H1 (cell line): ENCODE data around the gene HGD. TPM values are rescaled to one million over a fixed set of nuclear protein-coding genes. Genes with fewer than 3 reads are reported as not detected.

Source experiments
- CTCF ChIA-PET: fragments of 300-600 bp; sonication (Branson Sonifier 250); formaldehyde crosslinking; loops from one replicate; lab custom pipeline; 2021; ENCODE audit not compliant: partially characterized antibody; lab: Charles Lee
- POLR2A ChIA-PET: fragments of 300-600 bp; sonication (Branson Sonifier 250); formaldehyde crosslinking; loops from one replicate; lab custom pipeline; 2021; ENCODE audit warnings: inconsistent platforms; ENCODE audit not compliant: partially characterized antibody; lab: Charles Lee
- DNase-seq, 2 experiments: peaks; one replicate each; pipeline versions ENCODE4 v3.0.0 to v3.0.0-alpha.2; 2010 to 2022; ENCODE audit warnings: low spot score in 2 of 2, low read depth in 1 of 2, mixed read lengths in 1 of 2
- FAIRE-seq: peaks from 2 replicates; lab custom pipeline; 2011; peaks lifted over from hg19 to GRCh38; lab: Jason Lieb, UNC
- H2AFZ ChIP-seq: 2 replicates; pipeline ENCODE4 v1.8.1; 2012; ENCODE audit warnings: low read length, inconsistent platforms
- H2AK5ac ChIP-seq: 2 replicates; pipeline ENCODE4 v1.6.1; 2013; ENCODE audit warnings: low read depth, low read length
- H2BK120ac ChIP-seq: replicated peaks from 2 replicates; pipeline ENCODE3; 2013; ENCODE audit warnings: low read depth, low read length, inconsistent platforms
- H2BK12ac ChIP-seq: 2 replicates; pipeline ENCODE4 v1.6.1; 2013; ENCODE audit warnings: low read depth, low read length
- H2BK15ac ChIP-seq: 2 replicates; pipeline ENCODE4 v1.6.1; 2013; ENCODE audit warnings: low read length
- H2BK20ac ChIP-seq: 2 replicates; pipeline ENCODE4 v1.6.1; 2013; ENCODE audit warnings: low read length
- H2BK5ac ChIP-seq: 2 replicates; pipeline ENCODE4 v1.6.1; 2013; ENCODE audit warnings: low read depth, low read length
- H3K14ac ChIP-seq: 2 replicates; pipeline ENCODE4 v1.6.1; 2013; ENCODE audit warnings: inconsistent platforms; ENCODE audit not compliant: insufficient read length
- H3K18ac ChIP-seq: 2 replicates; pipeline ENCODE4 v1.6.1; 2013; ENCODE audit warnings: low read length; ENCODE audit errors: extremely low read depth
- H3K23ac ChIP-seq: 2 replicates; pipeline ENCODE4 v1.6.1; 2013; ENCODE audit warnings: inconsistent platforms; ENCODE audit not compliant: insufficient read length
- H3K23me2 ChIP-seq: 2 replicates; pipeline ENCODE4 v1.6.1; 2013; ENCODE audit warnings: low read depth, low read length
- H3K27ac ChIP-seq: 2 replicates; pipeline ENCODE4 v1.6.1; 2011; ENCODE audit warnings: low read depth, low read length, inconsistent platforms
- H3K27me3 ChIP-seq, 4 experiments: replicated peaks in 1 of 4; 1 replicate in 1 of 4; 2 replicates in 3 of 4; pipeline versions ENCODE4 v1.6.1 to v1.8.1; 2011 to 2013; ENCODE audit warnings: low read length in 3 of 4, mild to moderate bottlenecking in 3 of 4, inconsistent platforms in 2 of 4, mixed read lengths in 2 of 4, moderate library complexity in 1 of 4; ENCODE audit not compliant: control insufficient read depth in 3 of 4, insufficient read depth in 3 of 4; ENCODE audit errors: extremely low read depth in 1 of 4
- H3K36me3 ChIP-seq, 4 experiments: 2 replicates each; pipeline versions ENCODE4 v1.6.1 to v1.8.1; 2011 to 2013; ENCODE audit warnings: mild to moderate bottlenecking in 4 of 4, low read length in 3 of 4, moderate library complexity in 2 of 4, control low read depth in 1 of 4, inconsistent platforms in 1 of 4; ENCODE audit not compliant: insufficient read depth in 4 of 4, control insufficient read depth in 2 of 4
- H3K4ac ChIP-seq: replicated peaks from 2 replicates; pipeline ENCODE3; 2013; ENCODE audit warnings: low read length, low read depth, mixed read lengths, inconsistent platforms; ENCODE audit not compliant: insufficient read length
- H3K4me1 ChIP-seq, 4 experiments: replicated peaks in 1 of 4; 1 replicate in 1 of 4; 2 replicates in 3 of 4; pipeline versions ENCODE4 v1.6.1 to v1.8.1; 2011 to 2013; ENCODE audit warnings: low read length in 3 of 4, inconsistent platforms in 2 of 4, mixed read lengths in 1 of 4; ENCODE audit not compliant: insufficient read depth in 4 of 4, control insufficient read depth in 3 of 4
- H3K4me2 ChIP-seq, 2 experiments: 2 replicates each; pipeline versions ENCODE4 v1.6.1 to v1.8.1; 2011 to 2013; ENCODE audit warnings: low read depth in 2 of 2, low read length in 2 of 2, control low read depth in 1 of 2, inconsistent platforms in 1 of 2, mild to moderate bottlenecking in 1 of 2; ENCODE audit not compliant: insufficient read depth in 1 of 2
- H3K4me3 ChIP-seq, 4 experiments: fragments of 200-600, 300-600 bp in 1 of 4; sonication (generic), shearing (Covaris generic), sonication (Bioruptor Twin) in 1 of 4; 2 replicates each; pipeline versions ENCODE4 v1.5.1 to v1.8.1; 2011 to 2016; ENCODE audit warnings: low read length in 4 of 4, low read depth in 3 of 4, control low read depth in 2 of 4, inconsistent platforms in 2 of 4, mild to moderate bottlenecking in 2 of 4, mixed read lengths in 1 of 4, moderate library complexity in 1 of 4; ENCODE audit not compliant: insufficient read depth in 2 of 4; ENCODE audit errors: extremely low read depth in 1 of 4
- H3K56ac ChIP-seq: replicated peaks from 2 replicates; pipeline ENCODE3; 2013; ENCODE audit warnings: low read depth, mild to moderate bottlenecking, mixed read lengths, low read length, inconsistent platforms; ENCODE audit not compliant: insufficient read length
- H3K79me1 ChIP-seq: 2 replicates; pipeline ENCODE4 v1.6.1; 2013; ENCODE audit warnings: low read depth, low read length, control low read depth
- H3K79me2 ChIP-seq, 2 experiments: 2 replicates each; pipeline versions ENCODE4 v1.6.1 to v1.8.1; 2012 to 2013; ENCODE audit warnings: low read length in 2 of 2, mild to moderate bottlenecking in 2 of 2, inconsistent platforms in 1 of 2; ENCODE audit not compliant: insufficient read depth in 2 of 2, control insufficient read depth in 1 of 2
- H3K9ac ChIP-seq, 4 experiments: replicated peaks in 1 of 4; 1 replicate in 1 of 4; 2 replicates in 3 of 4; pipeline versions ENCODE4 v1.6.1 to v1.8.1; 2011 to 2013; ENCODE audit warnings: low read depth in 3 of 4, low read length in 3 of 4, control low read depth in 2 of 4, mild to moderate bottlenecking in 2 of 4, moderate library complexity in 2 of 4, inconsistent platforms in 1 of 4; ENCODE audit errors: extremely low read depth in 1 of 4
- H3K9me3 ChIP-seq, 2 experiments: 2 replicates each; pipeline versions ENCODE4 v1.6.1 to v1.8.1; 2012 to 2013; ENCODE audit warnings: mild to moderate bottlenecking in 2 of 2, moderate library complexity in 2 of 2, control low read depth in 1 of 2, inconsistent platforms in 1 of 2, low read depth in 1 of 2, low read length in 1 of 2, mixed read lengths in 1 of 2; ENCODE audit not compliant: insufficient read depth in 2 of 2
- H4K20me1 ChIP-seq, 2 experiments: replicated peaks in 1 of 2; 2 replicates each; pipeline versions ENCODE3 to v1.8.1; 2011 to 2013; ENCODE audit warnings: inconsistent platforms in 2 of 2, low read length in 2 of 2, mild to moderate bottlenecking in 1 of 2; ENCODE audit not compliant: insufficient read depth in 2 of 2, control insufficient read depth in 1 of 2
- H4K5ac ChIP-seq: 2 replicates; pipeline ENCODE4 v1.6.1; 2013; ENCODE audit warnings: low read length, low read depth, mixed read lengths, inconsistent platforms; ENCODE audit not compliant: insufficient read length
- H4K8ac ChIP-seq: 2 replicates; pipeline ENCODE4 v1.8.0; 2013; ENCODE audit warnings: mild to moderate bottlenecking, moderate library complexity, low read length, inconsistent platforms; ENCODE audit not compliant: insufficient read depth; ENCODE audit errors: extremely low read depth
- H4K91ac ChIP-seq: replicated peaks from 2 replicates; pipeline ENCODE3; 2013; ENCODE audit warnings: low read length, mixed read lengths, inconsistent platforms; ENCODE audit not compliant: insufficient read length
- CBX8 ChIP-seq: fragments of 300-800, 300-1000 bp; sonication (generic); IDR thresholded peaks from 2 replicates; pipeline ENCODE4 v1.7.1; 2016; ENCODE audit warnings: low read depth, low read length, borderline replicate concordance
- CREB1 ChIP-seq: IDR thresholded peaks from 2 replicates; pipeline ENCODE4 v1.6.1; 2012; ENCODE audit warnings: inconsistent platforms
- EGR1 ChIP-seq: IDR thresholded peaks from 2 replicates; pipeline ENCODE4 v1.6.1; 2011; ENCODE audit warnings: low read depth, low read length, borderline replicate concordance
- HDAC6 ChIP-seq: IDR thresholded peaks from one replicate; pipeline ENCODE4 v1.7.1; 2012; ENCODE audit warnings: low read depth, mild to moderate bottlenecking, inconsistent platforms, low read length, moderate library complexity
- JUND ChIP-seq: IDR thresholded peaks from 2 replicates; pipeline ENCODE4 v1.6.1; 2011; ENCODE audit warnings: mild to moderate bottlenecking, improper control_type of control experiment, low read length
- NRF1 ChIP-seq: IDR thresholded peaks from 2 replicates; pipeline ENCODE4 v1.6.1; 2011; ENCODE audit warnings: mild to moderate bottlenecking, low read depth, low read length, improper control_type of control experiment
- SIX5 ChIP-seq: IDR thresholded peaks from 2 replicates; pipeline ENCODE4 v1.6.1; 2011; ENCODE audit warnings: mild to moderate bottlenecking, low read depth, low read length
- SP2 ChIP-seq: IDR thresholded peaks from 2 replicates; pipeline ENCODE4 v1.6.1; 2012; ENCODE audit warnings: mild to moderate bottlenecking, low read length, inconsistent platforms
- TAF7 ChIP-seq: optimal IDR thresholded peaks from 2 replicates; pipeline ENCODE3; 2011; ENCODE audit warnings: low read depth, mild to moderate bottlenecking, inconsistent platforms, low read length, moderate library complexity, borderline replicate concordance
- WGBS, 2 experiments: shearing (Covaris generic) in 1 of 2; methylation state at CpG; one replicate each; pipeline versions ENCODE4 v1.1.6 to v1.1.7; 2013 to 2015; ENCODE audit warnings: low lambda C conversion rate in 2 of 2, mixed read lengths in 2 of 2, inconsistent platforms in 1 of 2, low coverage in 1 of 2, missing lambda C conversion rate in 1 of 2; ENCODE audit not compliant: insufficient replicate concordance in 2 of 2, insufficient coverage in 1 of 2, insufficient read length in 1 of 2; ENCODE audit errors: extremely low coverage in 1 of 2, missing lambda C conversion rate in 1 of 2; 5-methylcytosine and 5-hydroxymethylcytosine counted together
- polyA plus RNA-seq, 7 experiments: library from polyadenylated mRNA; depleted of rRNA in 3 of 7; stranded (reverse) in 5 of 7; unstranded in 2 of 7; fragments of >200 nt in 5 of 7; fragments of 200-250 nt in 2 of 7; gene quantifications; 1 replicate in 5 of 7; 2 replicates in 1 of 7; 4 replicates in 1 of 7; pipeline versions ENCODE4 v1.2.1 to v1.2.3, GENCODE V29; 2011 to 2013; ENCODE audit warnings: missing spikeins in 2 of 7, mixed read lengths in 2 of 7
- total RNA-seq: library from RNA; stranded (reverse); fragmentation: NEBNext Ultra II Directional; extraction: Animal tissue kit (Norgen Biotek cat#: 25700); gene quantifications from 2 replicates; pipeline ENCODE4 v1.2.1, GENCODE V29; 2021

The HGD gene
- total and polyA plus RNA-seq, 2 of the 8 experiments (the other 6 are each of a cell fraction or from before 2014, with no cell fraction given), result 0.11 TPM; not detected in 1

GRCh38 chr3:120670576-120670975 lies 11.5 kb downstream of the HGD start:
- Histone ChIP-seq H3K27ac (no peak overlapping the region), H2AFZ (no peak overlapping the region), H4K20me1 (no peaks in the 10 kb centered on the region), H3K14ac (no peak overlapping the region), H3K9me3 (no peaks in the 10 kb centered on the region), H3K79me1 (no peaks in the 10 kb centered on the region), H3K9ac (peak overlapping the region in 1 of 4 experiments; percentile 34; a peak in 1 of 7 replicates), H3K4me1 (peaks cover 0 to 2% (median 0%) of the 10 kb centered on the region in 4 experiments; a peak in 2 of 7 replicates), H3K79me2 (no peaks in the 10 kb centered on the region), H2AK5ac (no peak overlapping the region), H4K91ac (no peak overlapping the region), H2BK12ac (no peak overlapping the region), H2BK120ac (no peak overlapping the region), H3K18ac (no peak overlapping the region), H2BK5ac (no peak overlapping the region), H3K23ac (no peak overlapping the region), H3K56ac (no peak overlapping the region), H4K5ac (no peak overlapping the region), H2BK20ac (no peak overlapping the region), H3K36me3 (no peaks in the 10 kb centered on the region), H3K4me2 (no peak overlapping the region), H3K4ac (no peak overlapping the region), H3K23me2 (no peaks in the 10 kb centered on the region), H3K27me3 (no peaks in the 10 kb centered on the region), H2BK15ac (no peak overlapping the region), H4K8ac (no peak overlapping the region), H3K4me3 (no peak overlapping the region)
- 88% methylated on average over 2 of the region's 2 CpGs; no CpG with 5 or more reads in 1 of the 2 experiments for WGBS, 2 experiments
- FAIRE-seq (no peak), DNase-seq (no peak)
- TF ChIP-seq CREB1 (no peak), NRF1 (no peak), EGR1 (no peak), SIX5 (no peak), TAF7 (no peak), CBX8 (no peak), HDAC6 (no peak), JUND (no peak), SP2 (no peak)
- CTCF ChIA-PET, result no interaction called here
- POLR2A ChIA-PET, result no interaction called here
